HG03354 (cell line): ENCODE results near the gene SPATA21.

Experiments
- ATAC-seq: cut with Tn5 transposase; IDR thresholded peaks from one replicate; pipeline ENCODE4 v1.9.1; 2021; ENCODE audit warnings: mild to moderate bottlenecking; ENCODE audit not compliant: unreplicated experiment, poor library complexity, severe bottlenecking

Gene SPATA21

DNA sequence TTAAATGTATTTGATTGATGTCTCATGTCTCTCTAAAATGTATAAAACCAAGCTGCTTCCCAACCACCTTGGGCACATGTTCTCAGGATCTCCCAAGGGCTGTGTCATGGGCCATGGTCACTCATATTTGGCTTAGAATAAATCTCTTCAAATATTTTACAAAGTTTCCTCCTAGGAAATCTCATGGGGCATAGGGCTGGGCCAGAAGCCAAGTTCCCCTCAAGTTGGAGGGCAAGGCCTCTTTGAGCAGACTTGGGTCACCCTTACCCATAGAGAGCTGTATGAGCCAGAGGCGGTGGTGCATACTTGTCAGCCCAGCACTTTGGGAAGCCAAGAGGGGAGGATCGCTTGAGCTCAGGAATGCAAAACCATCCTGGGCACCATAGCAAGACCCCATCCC, 82.6 kb downstream of the SPATA21 start:
- ATAC-seq = no peak

DNA sequence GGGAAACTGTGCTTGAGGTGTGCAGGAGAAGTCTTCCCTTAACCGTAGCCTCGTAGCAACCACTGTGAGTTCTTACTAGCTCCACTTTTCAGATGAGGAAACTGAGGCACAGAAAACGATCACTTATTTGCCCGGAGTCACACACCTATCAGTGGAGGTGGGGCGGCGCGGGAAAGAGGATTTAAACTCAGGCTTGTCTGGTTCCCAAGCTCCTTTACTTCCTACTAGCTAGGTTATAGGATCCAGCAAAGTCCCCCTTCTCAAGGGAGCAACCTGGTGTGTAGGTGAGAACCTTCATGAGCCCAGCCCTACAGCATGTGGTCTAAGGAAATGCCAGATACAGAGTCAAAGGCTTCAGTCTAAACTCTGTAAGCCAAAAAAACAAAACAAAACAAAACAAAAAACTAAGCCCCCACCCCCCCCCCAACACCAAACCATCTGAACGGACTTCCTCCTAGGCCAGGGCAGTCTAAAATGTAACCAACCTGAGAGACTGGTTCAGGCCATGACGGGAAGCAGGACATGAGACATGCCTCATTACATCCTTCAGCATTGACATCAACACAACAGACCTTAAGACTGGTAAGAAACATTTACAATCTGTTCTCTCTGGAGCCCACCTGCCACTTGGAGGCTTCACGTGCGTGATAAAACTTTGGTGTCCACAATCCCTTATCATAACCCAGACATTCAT, 84.2 kb downstream of the SPATA21 start:
- no peak for ATAC-seq

DNA sequence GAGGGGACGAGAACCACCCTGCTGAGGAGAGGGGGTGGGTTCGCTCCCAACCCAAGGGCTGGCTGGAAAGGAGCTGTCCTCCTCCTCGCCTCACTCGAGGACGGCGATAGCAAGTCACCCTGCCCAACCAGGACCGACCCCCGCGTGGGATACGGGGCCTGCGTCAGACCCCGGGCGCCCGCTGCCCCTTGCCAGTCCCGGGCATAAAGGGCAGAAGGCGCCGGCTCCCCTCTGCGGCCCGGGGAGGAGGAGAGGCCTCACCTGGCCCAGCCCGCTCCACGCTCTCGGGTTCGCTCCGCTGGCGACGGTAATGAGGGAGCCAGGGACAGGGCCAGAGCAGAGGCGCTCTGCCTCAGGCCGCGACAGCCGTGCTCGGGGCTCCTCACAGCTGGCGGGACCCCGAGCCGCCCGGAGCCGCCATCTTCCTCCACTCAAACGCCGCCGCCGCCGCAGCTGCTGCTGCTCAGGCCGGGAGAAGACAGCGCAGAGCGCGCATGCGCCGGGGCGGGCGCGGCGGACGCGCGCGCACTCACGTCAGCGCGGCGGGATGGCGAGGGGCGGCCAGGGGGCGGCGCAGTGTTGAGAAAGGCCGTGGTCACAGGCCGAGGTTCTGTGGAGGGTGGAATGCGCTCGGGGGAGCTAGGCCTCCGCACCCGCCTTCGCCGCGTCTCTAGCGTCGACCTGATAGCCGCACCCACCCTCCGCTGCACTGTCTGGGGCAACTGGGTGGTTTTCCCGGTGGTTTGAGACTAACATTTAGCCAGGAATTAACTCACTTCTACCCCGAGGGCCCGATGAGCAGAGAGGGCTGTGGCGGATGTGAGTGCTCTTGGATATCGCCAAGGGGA, 85.0 kb downstream of the SPATA21 start, which contains the start of gene FBXO42:
Gene FBXO42 (minus strand): TSS at position 487 of the 848 bp plus-strand sequence. CDS start 37,062 bp downstream, outside the sequence.
- ATAC-seq = peak; percentile 92

DNA sequence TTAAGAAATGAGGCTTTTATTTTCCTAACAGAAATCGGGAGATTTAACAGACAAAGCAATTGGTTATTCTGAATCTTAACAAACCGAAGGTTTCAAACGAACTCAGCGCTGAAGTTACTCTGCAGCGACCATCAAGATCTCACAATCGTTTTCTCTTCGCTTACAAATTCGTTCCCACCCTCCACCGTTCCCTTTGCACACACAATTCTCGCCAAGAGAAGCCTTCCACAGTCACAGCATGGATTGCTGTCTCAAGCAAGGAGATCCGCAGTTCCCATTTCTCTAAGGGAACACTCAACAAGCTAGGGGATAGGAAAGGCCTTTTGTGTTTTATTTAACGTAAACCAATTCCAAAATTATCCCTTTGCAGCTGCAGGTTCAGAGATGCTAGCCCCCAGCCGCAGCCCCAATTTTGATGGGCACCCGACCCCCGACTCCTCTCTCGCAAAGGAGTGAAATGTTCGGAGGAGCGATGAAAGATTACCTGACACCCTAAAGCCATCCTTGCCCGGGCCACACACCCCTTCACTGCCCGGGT, 85.7 kb downstream of the SPATA21 start:
- no peak for ATAC-seq

DNA sequence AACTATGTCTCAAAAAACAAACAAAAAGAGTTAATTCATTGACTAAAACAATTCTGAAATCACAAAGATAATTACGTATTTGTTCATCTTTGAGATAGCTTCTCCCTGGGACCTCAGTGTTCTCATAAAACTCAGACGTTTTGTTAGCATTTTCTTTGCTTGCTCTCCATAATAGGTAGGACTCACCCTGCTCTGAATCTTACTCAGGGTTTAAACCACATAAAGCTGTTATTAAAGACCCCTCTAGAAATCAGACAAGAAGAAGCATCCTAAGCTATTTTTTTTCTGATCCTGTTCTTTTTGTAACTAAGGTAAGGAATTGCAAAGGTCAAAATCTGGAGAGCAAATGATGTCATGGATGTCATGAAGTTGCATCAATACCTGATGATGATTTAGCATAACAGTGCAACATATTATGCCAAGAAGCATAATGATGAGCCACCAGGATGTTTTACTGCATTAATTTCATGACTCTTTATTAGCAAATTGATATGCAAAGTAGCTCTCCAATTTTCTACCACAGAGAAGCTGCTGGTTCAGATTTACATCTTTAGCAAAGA, 87.3 kb downstream of the SPATA21 start:
- ATAC-seq = no peak
